ENCODE data around the gene IDH3G.

DNA sequence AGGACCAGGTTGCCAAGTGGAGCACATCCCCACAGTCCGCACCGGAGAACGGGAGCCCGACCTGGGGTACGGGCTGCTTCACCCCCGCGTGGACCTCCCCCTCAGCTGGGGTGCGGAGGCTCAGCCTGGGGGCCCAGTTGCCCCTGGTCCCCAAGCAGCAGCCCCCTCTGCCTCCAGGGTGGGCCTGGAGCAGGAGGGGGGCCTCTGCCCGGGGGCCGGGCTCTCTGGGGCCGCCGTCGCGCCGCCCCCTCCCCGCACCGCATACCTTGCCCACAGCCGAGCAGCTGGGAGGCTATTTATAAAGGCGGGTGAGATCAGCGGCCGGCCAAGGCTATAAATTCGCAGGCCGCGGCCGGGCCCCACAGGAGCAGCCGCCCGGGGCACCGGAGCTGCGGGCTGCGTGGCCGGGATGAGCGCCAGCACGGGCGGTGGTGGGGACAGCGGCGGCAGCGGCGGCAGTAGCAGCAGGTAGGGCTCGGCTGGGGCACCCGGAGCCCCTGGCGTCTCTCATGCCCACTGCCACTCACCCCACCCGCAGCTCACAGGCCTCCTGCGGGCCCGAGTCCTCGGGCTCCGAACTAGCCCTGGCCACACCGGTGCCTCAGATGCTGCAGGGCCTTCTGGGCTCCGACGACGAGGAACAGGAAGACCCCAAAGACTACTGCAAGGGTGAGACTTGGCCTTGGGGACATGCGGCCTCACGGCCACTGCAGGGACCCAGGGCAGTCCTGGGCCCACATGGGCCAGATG lies 13.3 kb downstream of the IDH3G start, which contains the start of gene SRPK3:
- TF ChIP-seq TRIM28 (IDR thresholded peaks at IDR 0.05; ENCODE audit: borderline replicate concordance, low read length): no peak
- no peak for TF ChIP-seq ZEB2 (tag by site-specific recombination; IDR thresholded peaks at IDR 0.05)
- TF ChIP-seq, protein P1, sequence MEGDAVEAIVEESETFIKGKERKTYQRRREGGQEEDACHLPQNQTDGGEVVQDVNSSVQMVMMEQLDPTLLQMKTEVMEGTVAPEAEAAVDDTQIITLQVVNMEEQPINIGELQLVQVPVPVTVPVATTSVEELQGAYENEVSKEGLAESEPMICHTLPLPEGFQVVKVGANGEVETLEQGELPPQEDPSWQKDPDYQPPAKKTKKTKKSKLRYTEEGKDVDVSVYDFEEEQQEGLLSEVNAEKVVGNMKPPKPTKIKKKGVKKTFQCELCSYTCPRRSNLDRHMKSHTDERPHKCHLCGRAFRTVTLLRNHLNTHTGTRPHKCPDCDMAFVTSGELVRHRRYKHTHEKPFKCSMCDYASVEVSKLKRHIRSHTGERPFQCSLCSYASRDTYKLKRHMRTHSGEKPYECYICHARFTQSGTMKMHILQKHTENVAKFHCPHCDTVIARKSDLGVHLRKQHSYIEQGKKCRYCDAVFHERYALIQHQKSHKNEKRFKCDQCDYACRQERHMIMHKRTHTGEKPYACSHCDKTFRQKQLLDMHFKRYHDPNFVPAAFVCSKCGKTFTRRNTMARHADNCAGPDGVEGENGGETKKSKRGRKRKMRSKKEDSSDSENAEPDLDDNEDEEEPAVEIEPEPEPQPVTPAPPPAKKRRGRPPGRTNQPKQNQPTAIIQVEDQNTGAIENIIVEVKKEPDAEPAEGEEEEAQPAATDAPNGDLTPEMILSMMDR (tag by site-specific recombination; IDR thresholded peaks at IDR 0.05): no peak
- TF ChIP-seq, protein P2, sequence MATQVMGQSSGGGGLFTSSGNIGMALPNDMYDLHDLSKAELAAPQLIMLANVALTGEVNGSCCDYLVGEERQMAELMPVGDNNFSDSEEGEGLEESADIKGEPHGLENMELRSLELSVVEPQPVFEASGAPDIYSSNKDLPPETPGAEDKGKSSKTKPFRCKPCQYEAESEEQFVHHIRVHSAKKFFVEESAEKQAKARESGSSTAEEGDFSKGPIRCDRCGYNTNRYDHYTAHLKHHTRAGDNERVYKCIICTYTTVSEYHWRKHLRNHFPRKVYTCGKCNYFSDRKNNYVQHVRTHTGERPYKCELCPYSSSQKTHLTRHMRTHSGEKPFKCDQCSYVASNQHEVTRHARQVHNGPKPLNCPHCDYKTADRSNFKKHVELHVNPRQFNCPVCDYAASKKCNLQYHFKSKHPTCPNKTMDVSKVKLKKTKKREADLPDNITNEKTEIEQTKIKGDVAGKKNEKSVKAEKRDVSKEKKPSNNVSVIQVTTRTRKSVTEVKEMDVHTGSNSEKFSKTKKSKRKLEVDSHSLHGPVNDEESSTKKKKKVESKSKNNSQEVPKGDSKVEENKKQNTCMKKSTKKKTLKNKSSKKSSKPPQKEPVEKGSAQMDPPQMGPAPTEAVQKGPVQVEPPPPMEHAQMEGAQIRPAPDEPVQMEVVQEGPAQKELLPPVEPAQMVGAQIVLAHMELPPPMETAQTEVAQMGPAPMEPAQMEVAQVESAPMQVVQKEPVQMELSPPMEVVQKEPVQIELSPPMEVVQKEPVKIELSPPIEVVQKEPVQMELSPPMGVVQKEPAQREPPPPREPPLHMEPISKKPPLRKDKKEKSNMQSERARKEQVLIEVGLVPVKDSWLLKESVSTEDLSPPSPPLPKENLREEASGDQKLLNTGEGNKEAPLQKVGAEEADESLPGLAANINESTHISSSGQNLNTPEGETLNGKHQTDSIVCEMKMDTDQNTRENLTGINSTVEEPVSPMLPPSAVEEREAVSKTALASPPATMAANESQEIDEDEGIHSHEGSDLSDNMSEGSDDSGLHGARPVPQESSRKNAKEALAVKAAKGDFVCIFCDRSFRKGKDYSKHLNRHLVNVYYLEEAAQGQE (tag by site-specific recombination; IDR thresholded peaks at IDR 0.05): no peak
- TF ChIP-seq TCF7L2 (IDR thresholded peaks at IDR 0.05; ENCODE audit: borderline replicate concordance, low read depth, low read length): no peak
- TF ChIP-seq, protein P3, sequence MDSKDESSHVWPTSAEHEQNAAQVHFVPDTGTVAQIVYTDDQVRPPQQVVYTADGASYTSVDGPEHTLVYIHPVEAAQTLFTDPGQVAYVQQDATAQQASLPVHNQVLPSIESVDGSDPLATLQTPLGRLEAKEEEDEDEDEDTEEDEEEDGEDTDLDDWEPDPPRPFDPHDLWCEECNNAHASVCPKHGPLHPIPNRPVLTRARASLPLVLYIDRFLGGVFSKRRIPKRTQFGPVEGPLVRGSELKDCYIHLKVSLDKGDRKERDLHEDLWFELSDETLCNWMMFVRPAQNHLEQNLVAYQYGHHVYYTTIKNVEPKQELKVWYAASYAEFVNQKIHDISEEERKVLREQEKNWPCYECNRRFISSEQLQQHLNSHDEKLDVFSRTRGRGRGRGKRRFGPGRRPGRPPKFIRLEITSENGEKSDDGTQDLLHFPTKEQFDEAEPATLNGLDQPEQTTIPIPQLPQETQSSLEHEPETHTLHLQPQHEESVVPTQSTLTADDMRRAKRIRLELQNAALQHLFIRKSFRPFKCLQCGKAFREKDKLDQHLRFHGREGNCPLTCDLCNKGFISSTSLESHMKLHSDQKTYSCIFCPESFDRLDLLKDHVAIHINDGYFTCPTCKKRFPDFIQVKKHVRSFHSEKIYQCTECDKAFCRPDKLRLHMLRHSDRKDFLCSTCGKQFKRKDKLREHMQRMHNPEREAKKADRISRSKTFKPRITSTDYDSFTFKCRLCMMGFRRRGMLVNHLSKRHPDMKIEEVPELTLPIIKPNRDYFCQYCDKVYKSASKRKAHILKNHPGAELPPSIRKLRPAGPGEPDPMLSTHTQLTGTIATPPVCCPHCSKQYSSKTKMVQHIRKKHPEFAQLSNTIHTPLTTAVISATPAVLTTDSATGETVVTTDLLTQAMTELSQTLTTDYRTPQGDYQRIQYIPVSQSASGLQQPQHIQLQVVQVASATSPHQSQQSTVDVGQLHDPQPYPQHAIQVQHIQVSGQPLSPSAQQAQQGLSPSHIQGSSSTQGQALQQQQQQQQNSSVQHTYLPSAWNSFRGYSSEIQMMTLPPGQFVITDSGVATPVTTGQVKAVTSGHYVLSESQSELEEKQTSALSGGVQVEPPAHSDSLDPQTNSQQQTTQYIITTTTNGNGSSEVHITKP (tag by site-specific recombination; IDR thresholded peaks at IDR 0.05): no peak
- TF ChIP-seq, protein P4, sequence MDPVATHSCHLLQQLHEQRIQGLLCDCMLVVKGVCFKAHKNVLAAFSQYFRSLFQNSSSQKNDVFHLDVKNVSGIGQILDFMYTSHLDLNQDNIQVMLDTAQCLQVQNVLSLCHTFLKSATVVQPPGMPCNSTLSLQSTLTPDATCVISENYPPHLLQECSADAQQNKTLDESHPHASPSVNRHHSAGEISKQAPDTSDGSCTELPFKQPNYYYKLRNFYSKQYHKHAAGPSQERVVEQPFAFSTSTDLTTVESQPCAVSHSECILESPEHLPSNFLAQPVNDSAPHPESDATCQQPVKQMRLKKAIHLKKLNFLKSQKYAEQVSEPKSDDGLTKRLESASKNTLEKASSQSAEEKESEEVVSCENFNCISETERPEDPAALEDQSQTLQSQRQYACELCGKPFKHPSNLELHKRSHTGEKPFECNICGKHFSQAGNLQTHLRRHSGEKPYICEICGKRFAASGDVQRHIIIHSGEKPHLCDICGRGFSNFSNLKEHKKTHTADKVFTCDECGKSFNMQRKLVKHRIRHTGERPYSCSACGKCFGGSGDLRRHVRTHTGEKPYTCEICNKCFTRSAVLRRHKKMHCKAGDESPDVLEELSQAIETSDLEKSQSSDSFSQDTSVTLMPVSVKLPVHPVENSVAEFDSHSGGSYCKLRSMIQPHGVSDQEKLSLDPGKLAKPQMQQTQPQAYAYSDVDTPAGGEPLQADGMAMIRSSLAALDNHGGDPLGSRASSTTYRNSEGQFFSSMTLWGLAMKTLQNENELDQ (tag by site-specific recombination; IDR thresholded peaks at IDR 0.05; ENCODE audit: low read depth): no peak
- no peak for TF ChIP-seq SP2 (tag by site-specific recombination; IDR thresholded peaks at IDR 0.05)
- TF ChIP-seq ZFP3 (tag by site-specific recombination; IDR thresholded peaks at IDR 0.05; ENCODE audit: low read depth): no peak
- TF ChIP-seq KLF9 (tag by site-specific recombination; IDR thresholded peaks at IDR 0.05; ENCODE audit: low read depth): no peak

Data from HEK293 (cell line).